Measurements from ENCODE around the gene TRANK1. TPM values are rescaled to one million over a fixed set of nuclear protein-coding genes. Genes with fewer than 3 reads are reported as not detected.
"Not testable (repeated sequence)": the region's sequence is repeated elsewhere in the genome, so short reads cannot be mapped to it uniquely, and the experiment has no call there.

TRANK1 gene
- total RNA-seq, 1 experiment from 2014 or later, result 1.1 TPM

DNA sequence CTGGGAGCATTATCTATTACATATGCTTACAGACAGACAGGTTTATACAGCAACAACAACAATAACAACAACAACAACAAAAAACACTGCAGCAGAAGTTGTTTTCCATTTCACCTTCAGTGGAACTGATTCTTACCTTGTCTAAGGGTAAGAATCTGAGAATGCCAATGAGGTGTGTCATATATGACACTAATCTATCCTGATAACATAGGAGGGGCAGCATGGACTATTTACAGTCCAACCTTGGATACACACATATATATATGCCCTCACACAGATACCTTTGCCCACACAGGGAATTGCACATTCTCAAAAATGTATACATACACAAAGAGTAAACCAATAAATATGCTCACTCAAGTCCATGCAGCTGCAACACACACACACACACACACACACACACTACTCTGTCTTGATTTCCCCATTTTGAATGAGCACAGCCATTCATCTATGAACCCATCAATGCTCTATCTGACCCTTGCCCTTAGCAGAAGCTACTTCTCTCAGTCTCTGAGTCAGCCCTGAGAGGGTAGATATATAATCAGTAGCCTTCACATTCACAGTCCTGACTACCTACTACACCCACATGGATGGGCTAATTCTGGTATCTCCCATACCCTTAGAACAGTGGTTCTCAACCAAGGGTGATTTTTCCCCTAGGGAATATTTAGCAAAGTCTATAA lies 9.7 kb upstream of the TRANK1 start:
- no peaks in the 10 kb centered on the region for H3K36me3 ChIP-seq (ENCODE audit: control insufficient read depth in 1 of 2, insufficient read depth in 2 of 2, low read length in 2 of 2)
- no peak overlapping the region for H3K27ac ChIP-seq (ENCODE audit: low read depth, low read length)
- intact Hi-C loops (cut with micrococcal nuclease), result loop anchor here (5.0 to 10.0 kb wide), 2 partner anchors 140 to 212 kb away; no protein-coding TSS in a partner anchor
- H3K27me3 ChIP-seq (ENCODE audit: insufficient read depth, low read length), result no peaks in the 10 kb centered on the region
- no peaks in the 10 kb centered on the region for H3K79me2 ChIP-seq (ENCODE audit: insufficient read depth, low read length)
- no peak for TF ChIP-seq YY1 (IDR thresholded peaks at IDR 0.05; ENCODE audit: extremely low read depth, insufficient replicate concordance, low read depth, low read length)
- no peak for TF ChIP-seq POLR2A (IDR thresholded peaks at IDR 0.05; ENCODE audit: borderline replicate concordance, extremely low read depth, insufficient read depth, insufficient read length)
- no peak for TF ChIP-seq EZH2 (IDR thresholded peaks at IDR 0.05)
- no peak for TF ChIP-seq ELF1 (IDR thresholded peaks at IDR 0.05; ENCODE audit: borderline replicate concordance, low read depth)
- no peak for TF ChIP-seq TCF7L2 (IDR thresholded peaks at IDR 0.05; ENCODE audit: borderline replicate concordance, extremely low read depth, insufficient read depth, insufficient read length)
- no peak for TF ChIP-seq ZFX (IDR thresholded peaks at IDR 0.05)
- TF ChIP-seq RAD21 (IDR thresholded peaks at IDR 0.05; ENCODE audit: low read depth), result no peak
- TF ChIP-seq POLR2AphosphoS5 (IDR thresholded peaks at IDR 0.05; ENCODE audit: low read depth, low read length), result no peak
- TF ChIP-seq SIN3A (IDR thresholded peaks at IDR 0.05; ENCODE audit: low read depth), result no peak
- no peak for TF ChIP-seq CBX3 (IDR thresholded peaks at IDR 0.05; ENCODE audit: low read depth)
- no peak for TF ChIP-seq ZNF274 (IDR thresholded peaks at IDR 0.05; ENCODE audit: low read depth, low read length)
- TF ChIP-seq, protein P1, sequence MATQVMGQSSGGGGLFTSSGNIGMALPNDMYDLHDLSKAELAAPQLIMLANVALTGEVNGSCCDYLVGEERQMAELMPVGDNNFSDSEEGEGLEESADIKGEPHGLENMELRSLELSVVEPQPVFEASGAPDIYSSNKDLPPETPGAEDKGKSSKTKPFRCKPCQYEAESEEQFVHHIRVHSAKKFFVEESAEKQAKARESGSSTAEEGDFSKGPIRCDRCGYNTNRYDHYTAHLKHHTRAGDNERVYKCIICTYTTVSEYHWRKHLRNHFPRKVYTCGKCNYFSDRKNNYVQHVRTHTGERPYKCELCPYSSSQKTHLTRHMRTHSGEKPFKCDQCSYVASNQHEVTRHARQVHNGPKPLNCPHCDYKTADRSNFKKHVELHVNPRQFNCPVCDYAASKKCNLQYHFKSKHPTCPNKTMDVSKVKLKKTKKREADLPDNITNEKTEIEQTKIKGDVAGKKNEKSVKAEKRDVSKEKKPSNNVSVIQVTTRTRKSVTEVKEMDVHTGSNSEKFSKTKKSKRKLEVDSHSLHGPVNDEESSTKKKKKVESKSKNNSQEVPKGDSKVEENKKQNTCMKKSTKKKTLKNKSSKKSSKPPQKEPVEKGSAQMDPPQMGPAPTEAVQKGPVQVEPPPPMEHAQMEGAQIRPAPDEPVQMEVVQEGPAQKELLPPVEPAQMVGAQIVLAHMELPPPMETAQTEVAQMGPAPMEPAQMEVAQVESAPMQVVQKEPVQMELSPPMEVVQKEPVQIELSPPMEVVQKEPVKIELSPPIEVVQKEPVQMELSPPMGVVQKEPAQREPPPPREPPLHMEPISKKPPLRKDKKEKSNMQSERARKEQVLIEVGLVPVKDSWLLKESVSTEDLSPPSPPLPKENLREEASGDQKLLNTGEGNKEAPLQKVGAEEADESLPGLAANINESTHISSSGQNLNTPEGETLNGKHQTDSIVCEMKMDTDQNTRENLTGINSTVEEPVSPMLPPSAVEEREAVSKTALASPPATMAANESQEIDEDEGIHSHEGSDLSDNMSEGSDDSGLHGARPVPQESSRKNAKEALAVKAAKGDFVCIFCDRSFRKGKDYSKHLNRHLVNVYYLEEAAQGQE (IDR thresholded peaks at IDR 0.05; ENCODE audit: low read depth), result no peak
- DNase-seq (ENCODE audit: low read depth, low spot score) (no peak), ATAC-seq (no peak)
- H4K20me1 ChIP-seq (ENCODE audit: insufficient read depth), result no peaks in the 10 kb centered on the region
- ChIA-PET RAD21 (ENCODE audit: low non-redundant PET in 1 of 2, low total read pairs in 2 of 2, uncharacterized antibody in 2 of 2, unreplicated experiment in 2 of 2) (no interaction called here), POLR2A (no interaction called here), CTCF (no interaction called here)
- H3K9ac ChIP-seq (ENCODE audit: low read length), result no peak overlapping the region
- peaks cover 0 to 8% of the 10 kb centered on the region in 2 experiments; a peak in 2 of 4 replicates for H3K4me1 ChIP-seq (ENCODE audit: control insufficient read depth in 1 of 2, insufficient read depth in 2 of 2, low read length in 2 of 2)
- no peaks in the 10 kb centered on the region for H3K9me3 ChIP-seq (ENCODE audit: control insufficient read depth in 1 of 2, insufficient read depth in 1 of 2, low read depth in 1 of 2, low read length in 2 of 2)
- no peaks in the 10 kb centered on the region for H3K9me2 ChIP-seq (ENCODE audit: insufficient read depth)
- no peak overlapping the region for H2AFZ ChIP-seq (ENCODE audit: low read depth, low read length, poor library complexity, severe bottlenecking)
- H3K4me2 ChIP-seq (ENCODE audit: low read length), result no peak overlapping the region
- H3K4me3 ChIP-seq (replicated peaks in 1 of 2; ENCODE audit: low read depth in 1 of 2, low read length in 2 of 2), result no peak overlapping the region
- BruUV-seq (replicated peaks), result no TSS peak

DNA sequence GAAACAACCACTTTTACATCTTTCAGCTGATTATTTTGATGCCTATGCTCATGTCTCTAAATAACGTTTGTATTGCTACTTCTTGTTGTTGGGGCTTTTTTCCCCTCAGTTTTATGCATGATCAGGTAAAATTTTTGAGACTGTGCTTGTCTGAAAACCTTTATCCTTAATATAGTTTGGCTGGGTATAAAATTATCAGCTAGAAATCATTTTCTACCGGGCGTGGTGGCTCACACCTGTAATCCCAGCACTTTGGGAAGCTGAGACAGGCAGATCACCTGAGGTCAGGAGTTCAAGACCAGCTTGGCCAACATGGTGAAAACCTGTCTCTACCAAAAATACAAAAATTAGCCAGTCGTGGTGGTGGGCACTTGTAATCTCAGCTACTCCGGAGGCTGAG lies 3.0 kb upstream of the TRANK1 start:
- H3K27ac ChIP-seq (ENCODE audit: low read depth, low read length); H3K9me2 ChIP-seq (ENCODE audit: insufficient read depth); H3K79me2 ChIP-seq (ENCODE audit: insufficient read depth, low read length); H2AFZ ChIP-seq (ENCODE audit: low read depth, low read length, poor library complexity, severe bottlenecking); H3K27me3 ChIP-seq (ENCODE audit: insufficient read depth, low read length); H4K20me1 ChIP-seq (ENCODE audit: insufficient read depth); intact Hi-C loops (cut with micrococcal nuclease); BruUV-seq (replicated peaks); H3K4me2 ChIP-seq (ENCODE audit: low read length); ATAC-seq; H3K9ac ChIP-seq (ENCODE audit: low read length); H3K36me3 ChIP-seq (ENCODE audit: control insufficient read depth in 1 of 2, insufficient read depth in 2 of 2, low read length in 2 of 2); H3K4me3 ChIP-seq (replicated peaks in 1 of 2; ENCODE audit: low read depth in 1 of 2, low read length in 2 of 2); DNase-seq (ENCODE audit: low read depth, low spot score); RAD21 ChIA-PET (ENCODE audit: low non-redundant PET in 1 of 2, low total read pairs in 2 of 2, uncharacterized antibody in 2 of 2, unreplicated experiment in 2 of 2); H3K4me1 ChIP-seq (ENCODE audit: control insufficient read depth in 1 of 2, insufficient read depth in 2 of 2, low read length in 2 of 2): not testable (repeated sequence)
- ChIA-PET POLR2A (interaction anchor here (1.1 kb wide), 1 partner anchor 10 kb away, joined by 3 read pairs; no protein-coding TSS in a partner anchor), CTCF (interaction anchor here (1.0 kb wide), 1 partner anchor 11 kb away, joined by 4 read pairs; no protein-coding TSS in a partner anchor)
- H3K9me3 ChIP-seq (ENCODE audit: control insufficient read depth in 1 of 2, insufficient read depth in 1 of 2, low read depth in 1 of 2, low read length in 2 of 2), result peaks cover 7 to 11% of the 10 kb centered on the region in 2 experiments; a peak in 3 of 4 replicates
